Tibial nerve (tissue), 4 donors: ENCODE results near the gene SIGLECL1.

Experiments
- EP300 ChIP-seq, 2 donors: sonication (generic); formaldehyde crosslinking; IDR thresholded peaks; one replicate each; pipeline ENCODE4 v1.6.1; 2017; ENCODE audit warnings: antibody characterized with exemption in 2 of 2, mild to moderate bottlenecking in 1 of 2
- TF ChIP-seq, protein P1 (sequence below), 5 experiments: fragments of 200-600 bp in 3 of 5; fragments of 450-650 bp in 2 of 5; sonication (generic) in 3 of 5; IDR thresholded peaks; one replicate each; pipeline ENCODE4 v1.5.1; 2016 to 2019; ENCODE audit warnings: antibody characterized with exemption in 5 of 5, mild to moderate bottlenecking in 3 of 5, moderate library complexity in 2 of 5

DNA sequence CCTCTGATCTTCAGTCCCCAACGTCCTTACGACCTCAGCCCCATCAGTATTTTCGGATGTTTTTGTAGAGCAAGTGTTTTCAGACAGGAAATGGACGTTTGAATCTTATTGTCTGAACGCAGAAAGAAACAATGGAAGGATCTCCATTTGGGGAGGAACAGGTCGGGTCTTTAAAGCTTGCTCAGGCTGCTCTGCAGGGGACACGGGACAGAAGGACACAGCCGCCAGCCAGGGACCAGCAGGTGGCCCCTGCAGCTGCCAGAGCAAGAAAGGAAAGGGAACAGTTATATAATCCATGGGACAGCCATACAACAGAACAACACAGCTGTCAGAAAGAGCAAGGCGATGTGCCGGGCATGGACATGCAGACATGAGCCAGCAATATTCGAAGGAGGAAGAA, 42.1 kb downstream of the SIGLECL1 start:
- TF ChIP-seq, protein P1, sequence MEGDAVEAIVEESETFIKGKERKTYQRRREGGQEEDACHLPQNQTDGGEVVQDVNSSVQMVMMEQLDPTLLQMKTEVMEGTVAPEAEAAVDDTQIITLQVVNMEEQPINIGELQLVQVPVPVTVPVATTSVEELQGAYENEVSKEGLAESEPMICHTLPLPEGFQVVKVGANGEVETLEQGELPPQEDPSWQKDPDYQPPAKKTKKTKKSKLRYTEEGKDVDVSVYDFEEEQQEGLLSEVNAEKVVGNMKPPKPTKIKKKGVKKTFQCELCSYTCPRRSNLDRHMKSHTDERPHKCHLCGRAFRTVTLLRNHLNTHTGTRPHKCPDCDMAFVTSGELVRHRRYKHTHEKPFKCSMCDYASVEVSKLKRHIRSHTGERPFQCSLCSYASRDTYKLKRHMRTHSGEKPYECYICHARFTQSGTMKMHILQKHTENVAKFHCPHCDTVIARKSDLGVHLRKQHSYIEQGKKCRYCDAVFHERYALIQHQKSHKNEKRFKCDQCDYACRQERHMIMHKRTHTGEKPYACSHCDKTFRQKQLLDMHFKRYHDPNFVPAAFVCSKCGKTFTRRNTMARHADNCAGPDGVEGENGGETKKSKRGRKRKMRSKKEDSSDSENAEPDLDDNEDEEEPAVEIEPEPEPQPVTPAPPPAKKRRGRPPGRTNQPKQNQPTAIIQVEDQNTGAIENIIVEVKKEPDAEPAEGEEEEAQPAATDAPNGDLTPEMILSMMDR (IDR thresholded peaks at IDR 0.05) = no peak
- no peak for TF ChIP-seq EP300 (IDR thresholded peaks at IDR 0.05)
